Fibroblast of pulmonary artery (primary cell): ENCODE data around the gene DHPS.
A peak's percentile ranks its signal among the peaks of the same experiment; 100 is the strongest.

ENCODE experiments used
- DNase-seq: peaks from one replicate; pipeline ENCODE4 v3.0.0-alpha.2; 2010; ENCODE audit warnings: low read depth
- H3K4me3 ChIP-seq: replicated peaks from 2 replicates; pipeline ENCODE4 v1.5.1; 2011; ENCODE audit warnings: low read depth, mild to moderate bottlenecking, control low read depth, low read length, moderate library complexity
- TF ChIP-seq, protein P1 (sequence below): IDR thresholded peaks from 2 replicates; pipeline ENCODE4 v1.5.1; 2011; ENCODE audit warnings: mild to moderate bottlenecking, control low read depth, low read length, inconsistent platforms; ENCODE audit errors: missing control alignments

The DHPS gene

DNA sequence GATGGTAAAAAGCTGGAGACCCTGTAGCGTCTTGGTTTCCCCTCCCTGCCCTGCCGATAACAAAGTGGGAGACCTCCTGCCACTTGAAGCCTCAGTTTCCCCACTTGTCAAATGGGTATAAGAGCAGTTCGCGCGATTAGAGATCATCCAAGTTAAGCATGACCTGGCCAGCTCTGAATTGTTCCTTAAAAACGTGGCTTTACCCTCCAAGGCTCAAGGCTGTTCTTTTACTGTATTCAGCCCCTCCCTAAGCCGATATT lies 41.6 kb upstream of the DHPS start:
- peak overlapping the region; percentile 81 for H3K4me3 ChIP-seq
- TF ChIP-seq, protein P1, sequence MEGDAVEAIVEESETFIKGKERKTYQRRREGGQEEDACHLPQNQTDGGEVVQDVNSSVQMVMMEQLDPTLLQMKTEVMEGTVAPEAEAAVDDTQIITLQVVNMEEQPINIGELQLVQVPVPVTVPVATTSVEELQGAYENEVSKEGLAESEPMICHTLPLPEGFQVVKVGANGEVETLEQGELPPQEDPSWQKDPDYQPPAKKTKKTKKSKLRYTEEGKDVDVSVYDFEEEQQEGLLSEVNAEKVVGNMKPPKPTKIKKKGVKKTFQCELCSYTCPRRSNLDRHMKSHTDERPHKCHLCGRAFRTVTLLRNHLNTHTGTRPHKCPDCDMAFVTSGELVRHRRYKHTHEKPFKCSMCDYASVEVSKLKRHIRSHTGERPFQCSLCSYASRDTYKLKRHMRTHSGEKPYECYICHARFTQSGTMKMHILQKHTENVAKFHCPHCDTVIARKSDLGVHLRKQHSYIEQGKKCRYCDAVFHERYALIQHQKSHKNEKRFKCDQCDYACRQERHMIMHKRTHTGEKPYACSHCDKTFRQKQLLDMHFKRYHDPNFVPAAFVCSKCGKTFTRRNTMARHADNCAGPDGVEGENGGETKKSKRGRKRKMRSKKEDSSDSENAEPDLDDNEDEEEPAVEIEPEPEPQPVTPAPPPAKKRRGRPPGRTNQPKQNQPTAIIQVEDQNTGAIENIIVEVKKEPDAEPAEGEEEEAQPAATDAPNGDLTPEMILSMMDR = no peak
- no peak for DNase-seq

DNA sequence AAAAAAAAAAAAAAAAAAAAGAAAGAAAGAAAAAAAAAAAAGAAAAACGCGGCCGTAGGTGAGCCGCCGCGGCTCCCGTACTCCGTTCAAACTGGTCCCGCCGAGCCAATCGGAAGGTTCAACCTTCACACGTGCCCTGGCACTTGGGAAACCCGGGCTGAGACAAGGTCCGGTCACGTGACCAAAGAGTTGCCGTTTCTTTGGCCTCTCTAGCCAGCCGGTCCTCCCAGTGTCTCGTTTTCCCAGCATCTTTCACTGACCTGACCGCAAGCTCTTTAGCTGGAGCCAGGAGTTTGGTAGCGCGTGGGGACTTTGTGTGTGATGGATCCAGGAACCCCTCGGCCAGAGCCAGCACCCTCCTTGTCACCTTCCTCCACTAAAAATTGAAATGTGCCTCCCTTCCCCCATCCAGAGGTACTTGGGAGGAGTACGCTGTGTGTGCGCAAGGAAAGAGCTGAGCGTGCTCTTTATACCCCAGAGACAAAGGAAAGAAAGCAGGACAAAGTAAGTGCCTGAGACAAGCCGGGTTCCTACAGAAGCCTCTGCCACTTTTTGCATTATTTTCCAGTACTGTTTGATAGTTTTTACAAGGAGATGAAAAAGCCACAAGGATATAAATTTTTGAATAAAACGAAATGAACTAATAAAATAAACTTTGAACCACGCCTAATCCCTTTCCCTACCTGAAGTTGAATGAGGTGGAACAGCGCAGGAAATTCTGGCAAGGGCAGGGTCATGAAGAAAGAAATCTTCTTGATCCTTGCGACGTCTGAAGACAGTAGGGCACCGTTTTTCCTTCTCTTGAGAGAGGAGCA lies 41.1 kb upstream of the DHPS start:
- DNase-seq = peak; percentile 100
- TF ChIP-seq, protein P1 = no peak
- H3K4me3 ChIP-seq = peak overlapping the region; percentile 81

DNA sequence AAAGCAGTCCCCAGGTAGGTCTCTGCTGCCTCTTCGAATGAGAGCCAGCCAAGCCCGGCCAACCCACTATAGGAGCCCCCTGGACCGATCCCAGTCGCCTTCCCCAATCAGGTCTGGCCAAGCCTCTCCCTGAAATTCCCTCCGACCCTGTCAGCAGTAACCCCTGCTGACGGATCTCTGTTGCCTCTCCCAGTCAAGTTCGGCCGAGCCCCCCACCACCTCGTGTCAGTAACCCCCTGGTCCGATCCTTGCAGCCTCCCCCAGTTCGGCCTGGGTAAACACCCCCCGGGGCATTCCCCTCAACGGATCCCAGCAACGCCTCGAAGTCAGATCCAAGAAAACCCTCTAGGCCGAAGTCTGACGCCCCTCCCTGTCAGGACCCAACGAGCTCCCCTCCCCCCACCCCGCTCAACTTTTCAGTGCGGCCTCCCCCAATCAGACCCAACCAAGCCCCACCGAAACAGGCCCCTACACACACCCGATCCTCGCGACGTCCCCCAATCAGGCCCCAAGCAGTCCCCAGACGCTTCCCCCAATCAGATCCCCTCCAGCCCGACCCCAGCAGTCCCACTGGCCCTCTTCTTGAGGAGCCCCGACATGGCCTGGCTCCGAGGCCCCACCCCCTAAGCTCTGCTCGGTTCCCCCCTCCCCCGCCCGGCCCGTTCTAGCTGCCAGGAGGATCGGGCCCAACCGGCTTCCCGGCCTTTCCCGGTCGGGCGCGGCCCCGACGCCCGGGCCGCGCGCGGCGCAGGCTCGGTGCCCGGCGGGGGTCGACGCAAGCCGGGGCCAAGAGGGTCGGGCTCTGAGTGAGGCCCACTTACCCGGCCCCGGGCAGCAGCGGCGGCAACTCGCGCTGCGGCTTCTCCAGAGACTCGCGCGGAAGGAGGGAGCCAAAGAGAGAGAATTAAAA lies 40.2 kb upstream of the DHPS start:
- TF ChIP-seq, protein P1 = no peak
- DNase-seq = peak; percentile 82
- H3K4me3 ChIP-seq = peak overlapping the region; percentile 81

DNA sequence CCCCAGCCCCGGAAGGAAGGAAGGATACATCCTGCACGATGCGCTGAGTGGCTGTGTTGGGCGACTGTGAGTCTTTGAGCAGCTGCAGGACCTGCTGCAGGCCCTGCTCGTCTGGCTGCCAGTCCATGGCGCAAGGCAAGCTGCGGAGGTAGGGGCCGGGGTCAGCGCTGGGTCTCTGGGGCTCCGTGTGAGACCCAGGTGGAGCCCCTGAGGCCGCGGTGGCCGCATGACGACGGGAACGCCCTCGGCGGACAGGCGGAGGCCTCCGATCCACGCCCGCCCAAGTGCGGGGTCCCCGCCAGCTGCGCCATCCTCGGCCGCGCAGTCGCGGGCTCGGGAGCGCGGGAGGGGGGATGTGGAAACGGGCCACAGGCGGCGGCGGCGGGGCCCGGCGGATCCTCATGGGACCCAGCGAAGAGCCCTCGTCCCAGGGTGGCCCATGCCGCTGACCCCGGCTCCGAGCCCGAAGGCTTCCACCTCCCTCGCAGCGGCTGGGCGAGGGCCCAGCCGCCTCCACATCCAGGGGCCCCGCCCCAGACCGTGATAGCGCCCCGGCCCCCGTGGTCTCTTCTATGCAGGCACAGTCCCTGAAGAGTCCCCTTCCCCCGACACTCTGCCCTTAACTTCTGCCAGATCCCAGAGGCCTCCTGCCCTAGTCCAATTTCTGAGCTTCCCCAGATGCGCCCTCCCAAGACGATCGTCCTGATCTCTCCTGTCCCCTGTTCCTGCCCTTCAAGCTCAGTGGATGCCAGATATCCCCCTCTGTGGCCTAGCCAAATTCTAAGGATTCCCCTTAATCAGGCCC lies 39.4 kb upstream of the DHPS start:
- peak overlapping the region; percentile 81 for H3K4me3 ChIP-seq
- TF ChIP-seq, protein P1 = no peak
- peak; percentile 26 for DNase-seq

DNA sequence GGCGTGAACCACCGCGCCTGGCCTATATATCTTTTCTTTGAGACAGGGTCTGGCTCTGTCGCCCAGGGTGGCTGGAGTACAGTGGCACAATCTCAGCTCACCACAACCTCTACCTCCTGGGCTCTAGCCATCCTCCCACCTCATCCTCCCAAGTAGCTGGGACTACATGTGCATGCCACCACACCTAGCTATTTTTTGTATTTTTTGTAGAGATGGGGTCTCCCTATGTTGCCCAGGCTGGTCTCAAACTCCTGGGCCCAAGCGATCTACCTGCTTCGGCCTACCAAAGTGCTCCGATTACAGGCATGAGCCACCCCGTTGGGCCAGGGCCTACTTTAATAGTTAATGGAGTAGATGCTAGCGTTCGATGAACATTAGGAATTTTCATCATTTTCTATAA lies 38.6 kb upstream of the DHPS start:
- H3K4me3 ChIP-seq = peak overlapping the region; percentile 81
- TF ChIP-seq, protein P1 = no peak
- no peak for DNase-seq

DNA sequence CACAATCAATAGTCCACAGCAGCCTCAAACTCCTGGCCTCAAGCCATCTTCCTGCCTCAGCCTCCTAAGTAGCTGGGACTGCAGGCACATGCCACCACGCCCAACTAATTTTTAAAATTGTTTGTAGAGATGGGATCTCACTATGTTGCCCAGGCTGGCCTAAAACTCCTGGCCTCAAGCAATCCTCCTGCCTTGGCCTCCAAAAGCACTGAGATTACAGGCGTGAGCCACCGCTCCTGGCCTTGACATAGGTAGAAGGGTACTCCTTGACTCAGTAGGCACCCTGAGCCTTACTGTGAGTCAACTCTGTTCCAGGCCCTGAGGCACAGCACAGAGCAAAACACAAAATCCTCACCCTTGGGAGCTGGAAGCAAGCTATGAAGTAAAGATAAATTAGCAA lies 34.2 kb upstream of the DHPS start:
- TF ChIP-seq, protein P1 = no peak
- no peak for DNase-seq
- no peak overlapping the region for H3K4me3 ChIP-seq
